MV-4-11 (cell line): ENCODE data around the gene SPRR2E.
"Not testable (repeated sequence)": the region's sequence is repeated elsewhere in the genome, so short reads cannot be mapped to it uniquely, and the experiment has no call there.

Experiments used
- DNase-seq: peaks from one replicate; lab custom pipeline; 2025; lab: John Stamatoyannopoulos, UW

The SPRR2E gene

DNA sequence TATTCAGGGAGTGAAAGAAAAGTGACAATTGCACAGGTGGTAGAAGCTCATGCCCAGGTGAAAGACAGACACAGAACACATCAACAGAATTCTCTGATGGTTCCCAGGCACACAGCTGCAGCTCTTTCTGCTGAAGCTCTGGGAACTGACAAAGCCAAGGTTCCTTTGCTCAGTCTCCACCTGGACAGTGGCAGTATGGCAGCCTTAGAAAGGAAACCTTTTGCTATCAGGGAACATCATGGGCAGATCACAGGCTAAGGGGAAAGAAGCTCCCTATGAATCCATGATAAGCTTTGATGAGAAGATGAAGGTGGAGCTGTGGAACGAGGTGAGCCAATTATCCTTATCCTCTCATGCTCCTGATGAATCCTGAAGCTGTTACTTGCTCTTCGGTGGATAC, 24.1 kb downstream of the SPRR2E start:
- DNase-seq: no peak

DNA sequence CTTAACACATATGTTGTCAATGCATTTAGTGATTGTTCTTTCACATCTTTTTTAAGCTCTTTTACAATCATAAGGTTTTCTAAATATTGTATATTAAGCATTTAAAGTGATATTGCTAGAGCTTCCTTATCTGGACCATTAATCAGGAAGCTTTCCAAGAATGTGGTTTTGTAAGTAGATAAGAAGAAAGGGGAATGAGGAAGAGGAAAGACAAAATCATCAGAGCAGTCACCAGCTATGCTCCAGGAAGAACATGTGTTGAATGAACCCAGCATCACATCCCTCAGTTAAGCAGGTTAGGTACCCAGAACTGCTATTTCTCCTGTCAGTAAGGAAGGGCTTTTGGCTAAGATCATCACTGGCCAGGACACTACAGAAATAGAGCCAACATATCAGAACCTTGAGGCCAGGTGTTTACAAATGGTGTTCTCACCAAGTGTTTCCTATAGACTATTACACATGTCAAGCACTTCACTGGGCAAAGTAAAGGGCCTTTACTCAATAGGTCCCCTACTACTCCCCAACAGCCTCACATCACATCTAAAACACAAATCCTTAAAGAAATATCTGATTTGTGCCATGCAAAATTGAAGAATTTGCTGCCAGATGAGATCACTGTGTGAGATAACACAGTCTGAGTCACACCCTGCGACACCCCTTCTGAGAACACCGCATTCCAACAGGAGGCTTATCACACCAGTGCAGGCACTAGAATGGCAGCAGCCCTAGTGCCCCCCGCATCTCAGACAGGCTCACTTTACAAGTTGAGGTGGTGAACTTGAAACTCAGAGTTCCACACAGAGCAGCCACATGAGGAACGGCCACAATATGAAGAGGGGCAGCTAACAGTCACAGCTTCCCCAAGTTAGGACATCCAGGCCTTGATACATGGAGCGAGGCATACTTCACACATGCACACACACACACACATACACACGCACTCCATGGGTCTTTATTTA, 35.2 kb downstream of the SPRR2E start:
- DNase-seq: no peak

DNA sequence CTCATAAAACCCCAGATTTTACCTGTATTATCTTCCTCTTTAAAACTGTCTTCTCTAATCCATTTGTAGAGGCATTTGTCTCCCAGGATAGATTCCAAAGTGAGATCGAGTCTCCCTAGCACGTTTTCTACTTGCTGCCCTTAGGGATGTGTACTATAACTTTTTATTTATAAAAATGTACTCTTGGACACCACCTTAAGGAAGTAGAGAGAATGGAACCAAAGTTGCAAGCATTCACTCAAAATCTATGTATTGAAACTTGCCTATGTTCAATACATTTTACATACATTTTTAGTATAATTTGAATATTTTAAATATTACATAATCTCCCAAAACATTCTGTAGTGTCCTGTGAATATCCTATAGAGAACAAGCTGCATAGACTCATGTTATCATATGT, 36.2 kb downstream of the SPRR2E start:
- DNase-seq: no peak

DNA sequence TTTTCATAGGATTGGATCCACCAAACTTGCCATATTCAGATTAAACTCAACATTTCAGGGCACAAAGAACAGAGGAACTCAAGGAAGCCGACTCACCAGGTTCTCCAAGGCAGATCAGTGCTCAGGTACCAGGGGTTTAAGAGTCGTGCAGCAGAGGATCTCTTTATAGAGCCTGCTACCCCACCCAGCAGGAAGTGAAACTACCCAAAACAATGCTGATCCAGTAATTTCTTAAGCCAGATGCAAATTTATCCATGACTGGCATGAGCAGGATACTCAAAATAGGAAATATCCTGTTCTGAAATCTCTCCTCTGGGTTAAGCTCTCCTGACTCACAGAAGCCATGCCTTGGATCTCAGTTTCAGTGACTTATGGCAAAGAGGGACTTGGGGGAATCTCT, 37.0 kb downstream of the SPRR2E start, which contains the start of gene SPRR2A:
TSS of gene SPRR2A (minus strand) at position 138 of the 400 bp plus-strand sequence. CDS start 777 bp downstream, outside the sequence.
- peak; percentile 23 for DNase-seq

DNA sequence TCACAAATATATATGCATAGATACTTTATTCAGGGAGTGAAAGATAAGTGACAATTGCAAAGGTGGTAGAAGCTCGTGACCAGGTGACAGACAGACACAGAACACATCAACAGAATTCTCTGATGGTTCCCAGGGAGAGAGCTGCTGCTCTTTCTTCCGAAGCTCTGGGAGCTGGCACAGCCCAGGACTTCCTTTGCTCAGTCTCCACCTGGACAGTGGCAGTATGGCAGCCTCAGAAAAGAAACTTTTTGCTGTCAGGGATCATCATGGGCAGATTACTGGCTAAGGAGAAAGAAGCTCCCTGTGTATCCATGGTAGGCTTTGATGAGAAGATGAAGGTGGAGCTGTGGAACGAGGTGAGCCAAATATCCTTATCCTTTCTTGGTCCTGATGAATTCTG, 38.2 kb downstream of the SPRR2E start:
- DNase-seq: not testable (repeated sequence)

DNA sequence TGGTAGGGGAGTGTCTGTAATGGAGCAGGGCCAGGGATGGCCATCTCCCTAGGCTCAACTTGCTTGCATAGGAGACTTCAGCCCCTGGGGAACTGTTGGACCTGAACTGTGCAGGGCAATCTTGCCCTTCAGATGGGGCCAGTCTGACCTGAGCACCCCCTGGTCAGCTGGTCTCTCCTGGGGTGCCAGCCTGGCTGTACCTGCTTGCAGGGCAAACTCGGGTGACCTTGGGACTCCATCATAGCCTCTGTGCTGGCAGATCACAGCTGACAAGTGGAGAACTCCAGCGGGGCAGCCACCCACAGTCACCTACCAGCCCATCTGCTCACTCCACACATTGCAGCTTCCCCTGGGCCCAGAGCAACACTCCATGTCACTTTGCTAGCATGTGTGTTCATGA, 45.1 kb downstream of the SPRR2E start:
- DNase-seq: no peak
